Myocyte (in vitro differentiated cells): Measurements from ENCODE around the gene HDHD2. TPM values are rescaled to one million over a fixed set of nuclear protein-coding genes. Genes with fewer than 3 reads are reported as not detected.
"Not testable (repeated sequence)": the region's sequence is repeated elsewhere in the genome, so short reads cannot be mapped to it uniquely, and the experiment has no call there.

Experiments
- DNase-seq: peaks from one replicate; pipeline ENCODE4 v3.0.0-alpha.2; 2012; ENCODE audit warnings: low read depth
- polyA plus RNA-seq: library from polyadenylated mRNA; unstranded; fragments of >200 nt; gene quantifications from one replicate; pipeline ENCODE4 v1.2.1, GENCODE V29; 2012; ENCODE audit warnings: missing spikeins
- total RNA-seq: library from RNA; depleted of rRNA; stranded (reverse); fragments of >200 nt; gene quantifications from 2 replicates; pipeline ENCODE4 v1.2.3, GENCODE V29; 2014

The HDHD2 gene, protein sequence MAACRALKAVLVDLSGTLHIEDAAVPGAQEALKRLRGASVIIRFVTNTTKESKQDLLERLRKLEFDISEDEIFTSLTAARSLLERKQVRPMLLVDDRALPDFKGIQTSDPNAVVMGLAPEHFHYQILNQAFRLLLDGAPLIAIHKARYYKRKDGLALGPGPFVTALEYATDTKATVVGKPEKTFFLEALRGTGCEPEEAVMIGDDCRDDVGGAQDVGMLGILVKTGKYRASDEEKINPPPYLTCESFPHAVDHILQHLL
- total RNA-seq, result 17.8 and 19.1 TPM in 2 replicates
- polyA plus RNA-seq, result 16.8 TPM

GRCh38 chr18:47150029-47150823, at the start of gene HDHD2:
Gene HDHD2, minus strand, starts transcription at chr18:47150500. Its CDS starts 14,061 bp downstream, at chr18:47136439.
- peak; percentile 87 for DNase-seq

- DNase-seq, result not testable (repeated sequence)
Measured at GRCh38 chr18:47195961-47196360, 45.7 kb upstream of the HDHD2 start.

GRCh38 chr18:47191961-47192360, 41.7 kb upstream of the HDHD2 start:
- no peak for DNase-seq

DNA sequence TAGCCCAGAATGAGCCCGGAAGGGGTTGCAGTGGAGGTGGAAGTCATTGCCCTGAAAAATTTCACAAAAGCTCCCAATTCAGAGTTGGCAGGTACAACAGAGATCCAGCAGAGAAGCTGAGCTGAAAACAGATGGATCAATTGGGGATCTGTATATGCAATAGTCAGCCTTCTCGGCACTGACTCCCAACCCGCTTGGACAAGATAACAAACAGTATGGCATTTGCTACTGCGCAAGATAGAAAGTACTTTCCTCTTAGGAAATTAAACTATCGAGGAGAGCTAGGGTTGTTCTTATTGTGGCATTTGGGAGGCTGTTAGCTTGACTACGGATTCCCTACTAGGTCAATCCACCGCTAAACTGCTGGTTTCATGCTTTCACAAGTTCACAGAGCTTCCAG, 37.4 kb upstream of the HDHD2 start:
- DNase-seq, result no peak

DNA sequence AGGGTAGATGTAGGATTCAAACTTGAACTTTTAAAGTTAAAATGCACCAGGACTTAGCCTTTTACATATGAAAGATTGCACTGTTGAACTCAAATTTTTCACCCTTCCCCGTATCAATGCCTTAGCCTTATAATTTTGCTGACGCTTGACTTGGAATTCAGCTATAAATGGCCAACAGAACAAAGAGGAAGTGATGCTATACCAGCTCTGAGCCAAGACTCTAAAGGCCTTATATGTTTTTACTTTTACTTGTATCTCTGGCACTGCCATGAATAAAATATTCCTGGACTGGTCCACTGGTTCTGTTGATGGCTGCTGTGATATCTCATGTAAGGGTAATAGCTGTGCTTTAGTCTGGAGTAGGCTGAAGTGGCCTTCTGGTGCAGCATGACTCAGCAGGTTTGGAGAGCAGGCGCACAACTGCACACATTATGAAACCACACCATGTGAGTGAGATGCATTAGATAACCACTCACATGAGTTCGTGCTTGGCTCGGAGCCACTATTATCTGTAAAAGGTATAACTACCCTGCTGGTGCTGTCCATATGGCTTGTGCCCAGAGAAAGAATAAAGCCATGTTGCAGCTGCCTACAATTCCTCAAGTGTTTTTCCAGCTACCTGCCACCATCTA, 34.2 kb upstream of the HDHD2 start:
- DNase-seq, result peak; percentile 14

DNA sequence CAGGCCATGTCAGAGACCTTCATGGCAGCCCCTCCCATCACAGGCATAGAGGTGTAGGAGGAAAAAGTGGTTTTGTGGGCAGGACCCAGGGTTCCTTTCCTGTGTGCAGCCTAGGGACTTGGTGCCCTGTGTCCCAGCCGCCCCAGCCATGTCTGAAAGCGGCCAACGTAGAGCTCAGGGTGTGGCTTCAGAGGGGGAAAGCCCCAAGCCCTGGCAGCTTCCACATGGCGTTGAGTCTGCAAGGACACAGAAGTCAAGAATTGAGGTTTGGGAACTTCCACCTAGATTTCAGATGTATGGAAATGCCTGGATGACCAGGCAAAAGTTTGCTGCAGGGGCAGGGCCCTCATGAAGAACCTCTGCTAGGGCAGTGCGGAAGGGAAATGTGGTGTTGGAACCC, 31.9 kb upstream of the HDHD2 start:
- not testable (repeated sequence) for DNase-seq

GRCh38 chr18:47180765-47181164, 30.5 kb upstream of the HDHD2 start:
- DNase-seq, result no peak

- no peak for DNase-seq
Measured at GRCh38 chr18:47179520-47179919, 29.2 kb upstream of the HDHD2 start.

- peak; percentile 95 for DNase-seq
Measured at GRCh38 chr18:47175898-47176575, 25.7 kb upstream of the HDHD2 start, which contains the start of gene IER3IP1. Gene IER3IP1, minus strand, starts transcription at chr18:47176364. Its CDS starts 87 bp downstream, at chr18:47176277.

GRCh38 chr18:47175283-47175897, 25.1 kb upstream of the HDHD2 start:
- DNase-seq, result peak; percentile 23

DNA sequence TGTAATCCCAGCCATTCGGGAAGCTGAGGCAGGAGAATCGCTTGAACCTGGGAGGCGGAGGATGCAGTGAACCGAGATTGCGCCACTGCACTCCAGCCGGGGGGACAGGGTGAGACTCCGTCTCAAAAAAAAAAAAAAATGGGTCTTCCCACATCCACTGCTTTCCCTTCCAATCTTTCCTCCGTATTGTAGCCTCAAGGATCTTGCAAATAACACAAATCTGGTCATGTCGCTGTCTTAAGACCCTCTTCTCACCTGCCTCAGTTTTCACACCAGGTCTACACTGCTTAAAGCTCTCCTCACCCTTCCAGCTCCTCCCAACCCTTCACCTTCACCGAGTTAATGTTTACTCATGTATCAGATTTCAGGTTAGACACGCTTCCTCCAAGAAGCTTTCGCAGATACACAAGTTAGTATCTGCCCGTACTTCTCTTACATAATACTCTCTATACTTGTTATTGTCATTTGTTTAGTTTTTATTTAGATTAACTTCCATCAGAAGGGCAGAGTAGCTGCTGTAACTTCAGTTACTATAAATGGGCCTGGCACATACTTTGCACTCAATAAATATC, 24.3 kb upstream of the HDHD2 start:
- no peak for DNase-seq

DNA sequence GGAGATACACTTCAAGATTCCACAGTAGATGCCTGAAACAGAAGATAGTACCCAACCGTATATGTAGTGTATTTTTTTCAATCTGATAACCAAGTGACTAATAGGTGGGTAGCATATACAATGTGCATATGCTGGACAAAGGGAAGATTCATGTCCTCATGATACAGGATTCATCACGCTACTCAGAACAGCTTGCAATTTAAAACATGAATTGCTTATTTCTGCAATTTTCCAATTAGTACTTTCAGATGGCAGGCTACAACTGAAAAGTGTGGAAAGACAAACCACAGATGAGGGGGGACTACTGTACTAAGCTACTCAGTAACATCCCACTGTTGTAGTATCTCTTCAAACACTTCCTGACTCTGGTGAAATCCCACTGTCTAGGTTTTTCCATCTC, 22.2 kb upstream of the HDHD2 start:
- no peak for DNase-seq

DNA sequence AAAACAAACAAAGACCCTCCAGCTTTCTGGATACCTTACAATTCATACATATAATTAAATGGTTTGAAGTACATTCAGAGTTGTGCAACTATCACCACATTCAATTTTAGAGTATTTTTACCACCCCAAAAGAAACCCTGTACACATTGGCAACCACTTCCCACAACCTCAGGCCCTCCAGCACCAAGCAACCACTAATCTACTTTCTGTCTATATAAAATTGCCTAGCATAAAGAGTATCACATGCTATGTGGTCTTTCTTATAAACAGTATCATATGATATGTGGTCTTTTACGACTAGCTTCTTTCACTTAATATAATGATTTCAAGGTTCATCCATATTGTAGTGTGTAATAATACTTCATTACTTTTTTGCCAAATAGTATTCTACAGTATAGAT, 18.6 kb upstream of the HDHD2 start:
- no peak for DNase-seq

GRCh38 chr18:47168509-47168908, 18.2 kb upstream of the HDHD2 start:
- no peak for DNase-seq

DNA sequence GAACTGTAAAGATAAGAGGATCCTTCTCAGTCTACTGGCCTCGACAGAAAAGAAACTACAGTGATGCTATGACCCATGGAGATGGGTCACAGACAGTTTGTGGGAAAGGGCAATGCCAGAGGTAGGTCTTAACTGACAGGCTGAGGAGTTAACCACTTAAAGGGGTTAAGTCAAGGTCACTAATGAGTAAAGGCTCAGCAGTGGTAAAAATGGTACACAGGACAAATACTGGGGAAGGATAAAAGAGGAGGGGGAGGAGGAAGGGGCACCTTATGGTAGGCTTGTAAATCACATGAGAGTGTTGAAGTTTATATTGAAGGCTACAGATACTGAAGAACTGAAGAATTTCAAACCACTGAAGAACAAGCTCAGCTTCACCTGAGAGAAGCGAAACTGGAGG, 16.0 kb upstream of the HDHD2 start:
- DNase-seq, result no peak

DNA sequence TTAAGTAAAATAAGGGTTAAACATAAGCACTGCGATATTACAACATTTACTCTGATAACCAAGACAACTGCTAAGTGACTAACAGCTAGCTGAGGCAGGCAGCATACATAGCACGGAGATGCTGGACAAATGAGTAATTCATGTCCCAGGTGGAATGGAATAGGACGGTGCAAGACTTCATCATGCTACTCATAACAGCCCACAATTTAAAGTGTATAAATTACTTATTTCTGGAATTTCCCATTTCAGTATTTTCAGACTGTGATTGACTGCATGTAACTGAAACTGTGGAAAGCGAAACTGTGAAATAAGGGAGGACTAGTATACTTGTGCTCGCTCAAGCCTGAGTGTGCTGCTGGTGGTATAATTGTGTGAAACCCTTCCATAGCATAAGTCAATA, 12.9 kb upstream of the HDHD2 start:
- DNase-seq, result peak; percentile 23

DNA sequence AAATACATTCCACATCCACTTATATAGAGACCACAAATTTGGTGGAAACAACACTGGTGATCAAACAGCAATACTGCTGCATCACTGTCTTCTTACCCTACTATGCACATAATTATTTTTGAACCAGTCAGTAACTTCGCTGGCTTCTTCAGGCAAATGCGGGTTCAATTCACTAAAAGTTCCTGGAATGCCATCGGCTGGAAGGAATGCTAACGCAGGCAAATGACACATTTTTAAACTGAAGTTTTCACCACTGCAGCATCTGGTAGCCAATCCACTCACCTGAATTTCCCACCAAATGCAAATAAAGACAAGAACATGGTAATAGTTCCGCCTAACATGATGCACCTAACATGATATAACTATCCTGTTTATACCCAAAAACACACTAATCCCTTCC, 10.0 kb upstream of the HDHD2 start:
- DNase-seq, result no peak

- not testable (repeated sequence) for DNase-seq
Measured at GRCh38 chr18:47158404-47158803, 8.1 kb upstream of the HDHD2 start.

GRCh38 chr18:47151439-47151838, 1.1 kb upstream of the HDHD2 start:
- DNase-seq, result no peak

GRCh38 chr18:47150824-47151366, 595 bp upstream of the HDHD2 start:
- no peak for DNase-seq
